ENCODE results near the gene FEN1. TPM values are rescaled to one million over a fixed set of nuclear protein-coding genes. Genes with fewer than 3 reads are reported as not detected.

The FEN1 gene
- total and polyA plus RNA-seq, 2 of the 13 experiments (the other 11 are each of a cell fraction or from before 2014, with no cell fraction given) = 12.4 to 102 TPM

DNA sequence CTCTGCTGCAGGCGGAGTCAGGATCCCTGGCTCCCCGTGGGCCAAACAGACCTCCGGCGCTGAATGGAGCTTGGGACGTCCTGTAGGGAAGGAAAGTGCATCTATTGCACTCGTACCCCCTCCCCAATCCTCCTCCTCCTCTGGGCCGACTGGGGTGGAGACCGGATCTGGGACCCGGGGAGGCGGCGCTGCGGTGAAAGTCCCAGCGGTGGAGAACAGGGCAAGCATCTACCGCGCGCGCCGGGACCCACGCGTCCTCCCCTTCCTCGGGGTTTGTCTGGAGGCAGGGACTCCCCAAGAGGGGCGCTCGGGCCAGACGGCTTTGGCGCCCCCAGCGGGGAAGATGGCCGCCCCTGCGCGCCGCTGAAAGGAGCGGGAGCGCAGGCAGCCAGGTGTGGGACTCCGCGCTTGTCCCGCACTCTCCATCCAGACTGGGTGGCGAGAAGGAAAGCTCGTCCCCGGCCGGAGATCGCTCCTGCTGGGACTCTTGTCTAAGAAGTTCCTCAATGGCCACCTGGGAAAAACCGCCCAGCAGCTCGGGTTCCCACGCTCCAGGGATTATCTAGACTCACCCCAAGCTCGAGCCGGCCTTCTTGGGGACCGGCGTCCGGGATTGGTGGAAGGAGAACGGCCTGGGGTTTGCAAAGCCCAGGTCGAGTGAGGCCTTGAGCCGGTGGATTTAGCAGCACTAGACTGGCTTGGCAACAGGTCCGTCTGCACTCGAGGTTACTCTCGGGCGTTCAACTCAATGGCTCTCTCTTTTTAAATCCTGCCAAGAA is 36.1 kb downstream of the FEN1 start (continued):
- TF ChIP-seq, protein P1, sequence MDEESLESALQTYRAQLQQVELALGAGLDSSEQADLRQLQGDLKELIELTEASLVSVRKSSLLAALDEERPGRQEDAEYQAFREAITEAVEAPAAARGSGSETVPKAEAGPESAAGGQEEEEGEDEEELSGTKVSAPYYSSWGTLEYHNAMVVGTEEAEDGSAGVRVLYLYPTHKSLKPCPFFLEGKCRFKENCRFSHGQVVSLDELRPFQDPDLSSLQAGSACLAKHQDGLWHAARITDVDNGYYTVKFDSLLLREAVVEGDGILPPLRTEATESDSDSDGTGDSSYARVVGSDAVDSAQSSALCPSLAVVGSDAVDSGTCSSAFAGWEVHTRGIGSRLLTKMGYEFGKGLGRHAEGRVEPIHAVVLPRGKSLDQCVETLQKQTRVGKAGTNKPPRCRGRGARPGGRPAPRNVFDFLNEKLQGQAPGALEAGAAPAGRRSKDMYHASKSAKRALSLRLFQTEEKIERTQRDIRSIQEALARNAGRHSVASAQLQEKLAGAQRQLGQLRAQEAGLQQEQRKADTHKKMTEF (CRISPR knock-in tag; IDR thresholded peaks at IDR 0.05) = no peak
- TF ChIP-seq NAIF1 (CRISPR knock-in tag; IDR thresholded peaks at IDR 0.05; ENCODE audit: borderline replicate concordance) = 0 out of 2 replicates have a peak, but pooled peaks have one; percentile 7
- no peak for TF ChIP-seq SRY (CRISPR knock-in tag; IDR thresholded peaks at IDR 0.05)
- no peak for TF ChIP-seq ZC3H13 (CRISPR knock-in tag; IDR thresholded peaks at IDR 0.05)
- TF ChIP-seq PPARG (CRISPR knock-in tag; conservative IDR thresholded peaks at IDR 0.05) = no peak
- TF ChIP-seq, protein P2, sequence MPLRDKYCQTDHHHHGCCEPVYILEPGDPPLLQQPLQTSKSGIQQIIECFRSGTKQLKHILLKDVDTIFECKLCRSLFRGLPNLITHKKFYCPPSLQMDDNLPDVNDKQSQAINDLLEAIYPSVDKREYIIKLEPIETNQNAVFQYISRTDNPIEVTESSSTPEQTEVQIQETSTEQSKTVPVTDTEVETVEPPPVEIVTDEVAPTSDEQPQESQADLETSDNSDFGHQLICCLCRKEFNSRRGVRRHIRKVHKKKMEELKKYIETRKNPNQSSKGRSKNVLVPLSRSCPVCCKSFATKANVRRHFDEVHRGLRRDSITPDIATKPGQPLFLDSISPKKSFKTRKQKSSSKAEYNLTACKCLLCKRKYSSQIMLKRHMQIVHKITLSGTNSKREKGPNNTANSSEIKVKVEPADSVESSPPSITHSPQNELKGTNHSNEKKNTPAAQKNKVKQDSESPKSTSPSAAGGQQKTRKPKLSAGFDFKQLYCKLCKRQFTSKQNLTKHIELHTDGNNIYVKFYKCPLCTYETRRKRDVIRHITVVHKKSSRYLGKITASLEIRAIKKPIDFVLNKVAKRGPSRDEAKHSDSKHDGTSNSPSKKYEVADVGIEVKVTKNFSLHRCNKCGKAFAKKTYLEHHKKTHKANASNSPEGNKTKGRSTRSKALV (CRISPR knock-in tag; IDR thresholded peaks at IDR 0.05) = no peak; the same call in 1 of the 2 replicates
- no peak for TF ChIP-seq ZNF180 (CRISPR knock-in tag; IDR thresholded peaks at IDR 0.05; ENCODE audit: borderline replicate concordance, low read depth)
- TF ChIP-seq, protein P3, sequence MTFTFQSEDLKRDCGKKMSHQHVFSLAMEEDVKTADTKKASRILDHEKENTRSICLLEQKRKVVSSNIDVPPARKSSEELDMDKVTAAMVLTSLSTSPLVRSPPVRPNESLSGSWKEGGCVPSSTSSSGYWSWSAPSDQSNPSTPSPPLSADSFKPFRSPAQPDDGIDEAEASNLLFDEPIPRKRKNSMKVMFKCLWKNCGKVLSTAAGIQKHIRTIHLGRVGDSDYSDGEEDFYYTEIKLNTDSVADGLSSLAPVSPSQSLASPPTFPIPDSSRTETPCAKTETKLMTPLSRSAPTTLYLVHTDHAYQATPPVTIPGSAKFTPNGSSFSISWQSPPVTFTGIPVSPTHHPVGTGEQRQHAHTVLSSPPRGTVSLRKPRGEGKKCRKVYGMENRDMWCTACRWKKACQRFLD (CRISPR knock-in tag; IDR thresholded peaks at IDR 0.05; ENCODE audit: borderline replicate concordance) = no peak
- TF ChIP-seq ZNF446 (CRISPR knock-in tag; IDR thresholded peaks at IDR 0.05) = no peak; the same call in 1 of the 2 replicates
- TF ChIP-seq ERF (CRISPR knock-in tag; IDR thresholded peaks at IDR 0.05) = no peak
- no peak for TF ChIP-seq ZNF720 (CRISPR knock-in tag; IDR thresholded peaks at IDR 0.05)
- no peak for TF ChIP-seq ZNF83 (CRISPR knock-in tag; IDR thresholded peaks at IDR 0.05; ENCODE audit: borderline replicate concordance)
- TF ChIP-seq HIVEP1 (CRISPR knock-in tag; IDR thresholded peaks at IDR 0.05) = no peak
- TF ChIP-seq ATAD3A (CRISPR knock-in tag; IDR thresholded peaks at IDR 0.05) = no peak
- TF ChIP-seq, protein P4, sequence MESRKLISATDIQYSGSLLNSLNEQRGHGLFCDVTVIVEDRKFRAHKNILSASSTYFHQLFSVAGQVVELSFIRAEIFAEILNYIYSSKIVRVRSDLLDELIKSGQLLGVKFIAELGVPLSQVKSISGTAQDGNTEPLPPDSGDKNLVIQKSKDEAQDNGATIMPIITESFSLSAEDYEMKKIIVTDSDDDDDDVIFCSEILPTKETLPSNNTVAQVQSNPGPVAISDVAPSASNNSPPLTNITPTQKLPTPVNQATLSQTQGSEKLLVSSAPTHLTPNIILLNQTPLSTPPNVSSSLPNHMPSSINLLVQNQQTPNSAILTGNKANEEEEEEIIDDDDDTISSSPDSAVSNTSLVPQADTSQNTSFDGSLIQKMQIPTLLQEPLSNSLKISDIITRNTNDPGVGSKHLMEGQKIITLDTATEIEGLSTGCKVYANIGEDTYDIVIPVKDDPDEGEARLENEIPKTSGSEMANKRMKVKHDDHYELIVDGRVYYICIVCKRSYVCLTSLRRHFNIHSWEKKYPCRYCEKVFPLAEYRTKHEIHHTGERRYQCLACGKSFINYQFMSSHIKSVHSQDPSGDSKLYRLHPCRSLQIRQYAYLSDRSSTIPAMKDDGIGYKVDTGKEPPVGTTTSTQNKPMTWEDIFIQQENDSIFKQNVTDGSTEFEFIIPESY (CRISPR knock-in tag; IDR thresholded peaks at IDR 0.05) = no peak
- TF ChIP-seq DR1 (CRISPR knock-in tag; IDR thresholded peaks at IDR 0.05) = no peak
- no peak for TF ChIP-seq AHR (CRISPR knock-in tag; IDR thresholded peaks at IDR 0.05)
- TF ChIP-seq ZNF30 (CRISPR knock-in tag; IDR thresholded peaks at IDR 0.05) = no peak
- TF ChIP-seq, protein P5, sequence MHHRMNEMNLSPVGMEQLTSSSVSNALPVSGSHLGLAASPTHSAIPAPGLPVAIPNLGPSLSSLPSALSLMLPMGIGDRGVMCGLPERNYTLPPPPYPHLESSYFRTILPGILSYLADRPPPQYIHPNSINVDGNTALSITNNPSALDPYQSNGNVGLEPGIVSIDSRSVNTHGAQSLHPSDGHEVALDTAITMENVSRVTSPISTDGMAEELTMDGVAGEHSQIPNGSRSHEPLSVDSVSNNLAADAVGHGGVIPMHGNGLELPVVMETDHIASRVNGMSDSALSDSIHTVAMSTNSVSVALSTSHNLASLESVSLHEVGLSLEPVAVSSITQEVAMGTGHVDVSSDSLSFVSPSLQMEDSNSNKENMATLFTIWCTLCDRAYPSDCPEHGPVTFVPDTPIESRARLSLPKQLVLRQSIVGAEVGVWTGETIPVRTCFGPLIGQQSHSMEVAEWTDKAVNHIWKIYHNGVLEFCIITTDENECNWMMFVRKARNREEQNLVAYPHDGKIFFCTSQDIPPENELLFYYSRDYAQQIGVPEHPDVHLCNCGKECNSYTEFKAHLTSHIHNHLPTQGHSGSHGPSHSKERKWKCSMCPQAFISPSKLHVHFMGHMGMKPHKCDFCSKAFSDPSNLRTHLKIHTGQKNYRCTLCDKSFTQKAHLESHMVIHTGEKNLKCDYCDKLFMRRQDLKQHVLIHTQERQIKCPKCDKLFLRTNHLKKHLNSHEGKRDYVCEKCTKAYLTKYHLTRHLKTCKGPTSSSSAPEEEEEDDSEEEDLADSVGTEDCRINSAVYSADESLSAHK (CRISPR knock-in tag; IDR thresholded peaks at IDR 0.05; ENCODE audit: borderline replicate concordance) = no peak
- TF ChIP-seq, protein P6, sequence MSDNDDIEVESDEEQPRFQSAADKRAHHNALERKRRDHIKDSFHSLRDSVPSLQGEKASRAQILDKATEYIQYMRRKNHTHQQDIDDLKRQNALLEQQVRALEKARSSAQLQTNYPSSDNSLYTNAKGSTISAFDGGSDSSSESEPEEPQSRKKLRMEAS (IDR thresholded peaks at IDR 0.05) = no peak
- no peak for TF ChIP-seq ZNF552 (CRISPR knock-in tag; IDR thresholded peaks at IDR 0.05; ENCODE audit: borderline replicate concordance)
